HG03575 (cell line): ENCODE data around the gene NUP205.
"Not testable (repeated sequence)": the region's sequence is repeated elsewhere in the genome, so short reads cannot be mapped to it uniquely, and the experiment has no call there.

Experiments
- ATAC-seq: cut with Tn5 transposase; IDR thresholded peaks from one replicate; pipeline ENCODE4 v1.9.1; 2021; ENCODE audit not compliant: unreplicated experiment, insufficient number of reproducible peaks, low FRiP score; ENCODE audit errors: extremely low read depth

Gene NUP205

GRCh38 chr7:135662373-135663114 lies 104.8 kb downstream of the NUP205 start, which contains the start of gene STMP1:
TSS of gene STMP1 (plus strand) at chr7:135662514.
- ATAC-seq: peak; percentile 48

GRCh38 chr7:135664046-135664589 lies 106.4 kb downstream of the NUP205 start:
- ATAC-seq: no peak

GRCh38 chr7:135665042-135665441 lies 107.3 kb downstream of the NUP205 start:
- no peak for ATAC-seq

GRCh38 chr7:135666156-135666555 lies 108.4 kb downstream of the NUP205 start:
- no peak for ATAC-seq

- no peak for ATAC-seq
Measured at GRCh38 chr7:135666846-135667245, 109.1 kb downstream of the NUP205 start.

- not testable (repeated sequence) for ATAC-seq
Measured at GRCh38 chr7:135667626-135668025, 109.9 kb downstream of the NUP205 start.

GRCh38 chr7:135668852-135669395 lies 111.2 kb downstream of the NUP205 start:
- ATAC-seq: not testable (repeated sequence)

GRCh38 chr7:135669774-135670173 lies 112.1 kb downstream of the NUP205 start:
- ATAC-seq: no peak

- no peak for ATAC-seq
Measured at GRCh38 chr7:135670179-135670578, 112.5 kb downstream of the NUP205 start.

GRCh38 chr7:135672560-135673359 lies 115.0 kb downstream of the NUP205 start:
- no peak for ATAC-seq

- ATAC-seq: no peak
Measured at GRCh38 chr7:135673360-135673706, 115.6 kb downstream of the NUP205 start.

- no peak for ATAC-seq
Measured at GRCh38 chr7:135678612-135679575, 121.2 kb downstream of the NUP205 start.

GRCh38 chr7:135681762-135682161 lies 124.0 kb downstream of the NUP205 start:
- ATAC-seq: no peak

GRCh38 chr7:135682191-135682590 lies 124.5 kb downstream of the NUP205 start:
- no peak for ATAC-seq

- ATAC-seq: no peak
Measured at GRCh38 chr7:135683609-135684008, 125.9 kb downstream of the NUP205 start.

- no peak for ATAC-seq
Measured at GRCh38 chr7:135684136-135684535, 126.4 kb downstream of the NUP205 start.

- ATAC-seq: no peak
Measured at GRCh38 chr7:135684699-135685098, 127.0 kb downstream of the NUP205 start.

GRCh38 chr7:135685306-135686084 lies 127.8 kb downstream of the NUP205 start:
- ATAC-seq: no peak
